HG03457 (cell line): ENCODE data around the gene CCDC110.

Source experiments
- ATAC-seq: cut with Tn5 transposase; IDR thresholded peaks from one replicate; pipeline ENCODE4 v1.9.1; 2021; ENCODE audit warnings: moderate number of reproducible peaks; ENCODE audit not compliant: unreplicated experiment

Gene CCDC110

DNA sequence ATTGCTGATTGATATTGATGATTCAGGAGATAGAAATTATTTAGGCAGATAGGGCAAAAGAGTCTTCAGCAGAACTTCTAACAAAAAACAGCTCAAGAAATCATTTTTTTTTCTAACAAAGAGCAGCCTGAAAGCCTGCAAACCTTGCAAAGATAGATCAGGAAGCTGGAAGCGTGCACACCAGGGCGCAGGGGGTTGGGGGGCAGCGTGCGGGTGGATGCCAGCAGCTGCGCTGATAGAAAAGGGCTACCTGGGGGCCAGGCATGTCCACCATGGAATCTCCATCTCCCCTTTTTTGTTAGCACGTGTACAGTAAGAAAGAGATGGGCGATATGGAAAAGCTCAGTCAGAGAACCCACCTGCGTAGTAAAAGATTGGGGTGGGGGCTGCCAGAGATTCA lies 1.7 kb upstream of the CCDC110 start:
- no peak for ATAC-seq

DNA sequence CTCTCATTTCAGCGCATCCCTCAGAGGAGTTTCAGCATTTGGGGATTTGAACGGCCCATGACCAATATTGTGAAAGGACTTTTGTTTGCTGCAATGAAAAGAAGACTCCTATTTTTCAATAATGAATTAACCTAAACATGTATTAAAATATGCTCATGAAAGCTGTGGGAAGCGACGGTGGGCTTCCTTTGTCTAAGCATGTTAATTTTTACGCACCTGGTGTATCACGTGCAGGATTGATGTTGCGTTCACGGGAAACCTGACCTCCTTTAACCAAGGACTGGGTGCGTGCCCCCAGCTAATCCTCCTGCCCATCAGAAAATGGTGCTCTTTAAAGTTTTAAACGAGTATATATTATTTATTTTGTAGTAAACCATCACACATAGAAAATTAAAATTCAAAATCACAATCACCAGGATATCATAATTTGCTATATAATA lies 590 bp upstream of the CCDC110 start:
- ATAC-seq: no peak

DNA sequence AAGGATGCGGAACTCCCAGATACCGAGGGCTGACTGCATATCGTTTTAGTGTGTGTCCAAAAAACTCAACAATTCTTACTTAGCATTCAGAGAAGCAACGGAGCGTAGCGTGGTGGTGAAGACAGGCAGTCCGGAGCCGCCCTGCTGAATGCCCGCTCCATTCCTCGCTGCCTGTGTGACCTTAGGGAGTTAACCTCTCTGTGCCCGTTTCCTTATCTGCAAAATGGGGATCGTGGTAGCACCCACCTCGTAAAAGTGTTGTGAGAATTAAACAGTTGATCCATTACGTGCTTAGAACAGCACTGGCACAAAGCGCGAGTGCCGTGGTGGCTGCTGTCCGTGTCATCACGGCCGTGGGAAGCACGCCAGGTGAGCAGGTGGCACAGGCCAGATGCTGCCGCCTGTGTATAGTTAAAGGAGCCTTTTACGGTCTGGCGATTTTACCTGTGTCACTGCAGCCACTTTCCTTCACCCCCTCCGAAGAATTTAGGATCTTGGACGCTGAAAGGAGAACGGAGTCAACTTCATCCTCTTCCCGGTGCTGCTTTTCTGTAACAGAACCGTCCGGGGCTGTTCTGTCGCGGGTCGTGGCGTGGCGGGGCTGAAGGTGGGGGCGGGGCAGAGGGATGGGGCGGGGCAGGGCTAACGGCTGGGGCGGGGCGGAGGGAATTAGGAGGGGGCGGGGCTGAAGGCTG lies 885 bp downstream of the CCDC110 start:
- no peak for ATAC-seq

DNA sequence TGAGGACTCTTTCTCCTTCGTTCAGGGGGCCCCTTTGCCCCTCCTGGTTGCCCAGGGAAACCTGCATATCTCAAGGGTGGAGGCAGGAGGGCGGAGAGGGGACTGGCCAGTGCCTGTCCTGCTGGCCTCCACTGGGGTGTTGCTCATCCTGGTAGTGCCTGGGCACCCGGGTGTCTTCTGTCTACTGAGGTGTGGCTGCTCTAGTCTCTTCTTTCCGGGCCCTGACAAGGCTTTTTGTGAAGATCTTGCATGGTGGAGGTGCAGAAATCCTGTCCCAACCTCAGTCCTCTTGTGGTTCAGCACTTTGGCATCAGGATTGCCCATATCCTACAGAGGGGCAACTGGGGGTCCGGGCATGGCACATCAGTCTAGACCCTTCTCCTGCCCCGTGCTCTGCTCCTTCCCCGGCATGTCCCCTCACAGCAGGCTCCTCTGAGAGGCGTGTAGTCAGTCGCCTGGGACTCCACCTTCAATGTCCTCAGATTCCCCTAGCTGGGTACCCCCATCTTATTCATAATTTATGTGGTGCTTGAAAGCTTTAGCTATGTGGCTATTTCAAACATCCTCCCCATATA lies 1.9 kb downstream of the CCDC110 start:
- no peak for ATAC-seq

DNA sequence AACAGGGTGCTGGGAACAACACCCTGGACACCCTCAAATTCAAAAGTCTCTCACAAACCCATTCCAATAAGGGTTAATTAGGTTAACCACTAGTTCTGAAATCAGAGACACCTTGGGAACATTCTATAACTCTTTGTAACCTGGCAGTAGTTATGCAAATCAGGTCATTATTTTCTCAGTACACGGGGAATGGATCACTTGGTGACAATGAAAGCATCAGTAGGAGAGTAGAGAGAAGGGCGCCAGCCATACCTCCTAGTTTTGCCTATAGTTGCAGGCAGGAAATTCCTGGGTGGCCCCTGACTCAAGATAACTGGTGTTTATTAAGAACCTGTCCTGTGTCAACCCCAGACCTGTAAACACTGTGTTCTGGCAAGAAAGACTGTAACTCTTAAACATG lies 2.5 kb downstream of the CCDC110 start:
- ATAC-seq: no peak

DNA sequence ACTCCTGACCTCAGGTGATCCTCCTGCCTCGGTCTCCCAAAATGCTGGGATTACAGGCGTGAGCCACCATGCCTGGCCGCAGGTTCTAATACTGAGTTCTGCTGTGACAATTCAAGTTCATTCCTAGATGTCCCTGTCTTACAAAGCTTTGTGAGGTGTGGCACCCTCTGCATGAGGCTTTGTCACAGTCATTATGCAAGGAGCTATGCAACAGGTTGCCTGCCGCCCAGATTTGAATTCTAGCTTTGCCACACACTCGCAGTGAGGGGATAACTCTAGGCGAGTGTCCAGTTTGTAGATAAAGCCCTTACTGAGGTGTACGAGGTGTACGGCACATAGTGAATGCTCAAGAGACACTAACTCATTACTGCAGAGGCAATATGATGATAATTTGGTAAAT lies 3.5 kb downstream of the CCDC110 start:
- ATAC-seq: no peak

DNA sequence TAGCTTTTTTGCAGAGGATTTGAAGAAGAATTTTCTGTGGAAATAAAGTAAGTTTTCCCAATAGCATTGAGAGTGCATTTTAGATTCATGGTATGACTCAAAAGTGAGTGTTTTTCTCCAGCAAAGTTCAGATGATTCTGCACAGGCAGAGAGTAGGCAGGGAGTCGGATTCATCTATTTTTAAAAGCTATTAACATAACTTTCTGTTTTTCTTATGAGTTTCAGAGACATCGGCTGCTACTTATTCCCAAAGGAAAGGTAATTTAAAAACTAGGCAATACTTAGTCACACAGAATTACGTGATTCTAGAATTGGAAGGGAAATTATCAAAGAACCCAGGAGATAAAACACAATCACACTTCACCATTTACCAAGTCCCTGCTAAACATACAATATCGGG lies 4.4 kb downstream of the CCDC110 start:
- ATAC-seq: no peak

DNA sequence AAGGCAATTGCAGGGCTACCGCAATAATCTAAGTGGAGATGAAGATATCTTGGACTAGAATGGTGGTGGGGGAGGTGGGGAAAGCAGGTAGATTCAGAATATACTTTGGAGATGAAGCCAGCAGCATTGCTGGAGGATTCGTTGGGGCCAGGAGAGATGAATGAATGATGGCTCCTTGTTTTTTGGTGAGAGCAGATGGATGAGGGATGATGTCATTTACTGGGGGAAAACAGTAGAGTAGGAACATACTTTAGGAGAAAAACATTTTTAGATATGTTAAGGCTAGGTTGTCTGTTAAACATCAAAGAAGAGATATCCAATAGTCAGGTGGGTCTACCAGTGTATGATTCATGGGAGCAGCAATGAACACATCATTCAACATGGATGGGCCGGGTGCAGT lies 5.8 kb downstream of the CCDC110 start:
- no peak for ATAC-seq

DNA sequence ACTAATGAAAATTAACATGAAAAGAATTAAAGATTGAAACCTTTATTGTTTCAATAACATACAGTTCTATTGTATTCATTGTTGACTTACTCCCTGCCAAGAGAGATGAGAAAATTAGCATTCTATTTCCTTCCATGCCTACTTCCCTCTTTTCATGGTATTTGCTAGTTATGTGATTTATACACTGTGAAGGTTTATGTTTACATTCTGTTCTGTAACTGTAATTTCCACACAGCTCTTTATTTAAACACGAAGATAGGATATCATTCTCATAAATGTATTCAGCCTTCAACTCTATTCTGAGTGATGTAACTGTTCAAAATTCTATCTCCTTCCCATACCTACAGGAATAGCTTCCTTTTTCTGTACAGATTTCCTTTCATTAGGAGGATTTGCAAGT lies 6.6 kb downstream of the CCDC110 start:
- ATAC-seq: no peak

DNA sequence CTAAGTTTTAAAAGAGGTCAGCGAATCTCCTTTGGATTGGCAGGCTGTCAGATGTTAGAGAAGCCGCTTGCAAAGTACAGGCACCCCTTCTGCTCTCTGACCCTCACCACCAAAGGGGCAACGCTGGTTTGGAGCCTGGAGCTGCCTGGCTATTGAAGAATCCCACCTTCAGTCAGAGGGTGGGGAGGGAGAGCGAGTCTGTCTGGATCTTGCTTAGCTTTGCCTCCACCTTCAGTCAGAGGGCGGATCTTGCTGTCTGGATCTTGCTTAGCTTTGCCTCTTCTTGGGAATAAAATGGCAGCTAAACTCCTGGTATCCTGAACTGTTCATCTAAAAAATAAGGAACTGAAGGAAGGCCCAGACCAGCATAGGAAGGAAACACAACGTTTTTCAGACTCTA lies 7.3 kb downstream of the CCDC110 start:
- ATAC-seq: no peak

DNA sequence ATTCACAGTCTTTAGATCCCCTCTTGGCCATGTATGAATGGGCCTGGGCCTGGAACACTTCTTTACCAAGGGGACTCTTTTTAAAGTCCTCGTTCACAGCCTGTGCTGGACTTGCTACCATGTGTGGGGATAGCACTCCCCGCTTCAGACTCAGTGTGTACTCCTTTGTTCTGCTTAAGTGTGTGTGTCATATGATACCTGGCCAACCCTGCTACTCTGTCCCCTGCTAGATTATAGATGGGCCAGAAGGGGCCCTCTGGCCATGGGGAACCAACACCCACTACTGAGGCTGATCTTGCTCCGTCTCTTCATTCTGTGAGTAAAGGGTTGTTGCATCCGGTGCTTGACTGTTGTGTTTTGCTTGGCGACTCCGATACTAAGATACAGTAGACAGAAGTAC lies 8.0 kb downstream of the CCDC110 start:
- ATAC-seq: no peak

DNA sequence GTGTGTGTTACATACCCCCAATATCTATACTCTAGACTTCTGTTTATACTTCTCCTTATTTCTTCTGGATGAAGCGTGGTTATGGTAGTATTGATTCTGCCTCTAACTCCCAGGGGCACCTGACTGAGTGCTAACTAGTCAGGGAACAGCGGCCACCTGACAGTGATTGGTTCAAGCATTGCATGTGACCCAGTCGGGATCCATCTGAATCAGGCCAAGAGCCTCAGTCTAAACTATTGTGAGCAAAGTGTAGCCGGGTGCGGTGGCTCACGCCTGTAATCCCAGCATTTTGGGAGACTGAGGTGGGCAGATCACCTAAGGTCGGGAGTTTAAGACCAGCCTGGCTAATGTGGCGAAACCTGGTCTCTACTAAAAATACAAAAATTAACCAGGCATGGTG lies 10.0 kb downstream of the CCDC110 start:
- no peak for ATAC-seq

DNA sequence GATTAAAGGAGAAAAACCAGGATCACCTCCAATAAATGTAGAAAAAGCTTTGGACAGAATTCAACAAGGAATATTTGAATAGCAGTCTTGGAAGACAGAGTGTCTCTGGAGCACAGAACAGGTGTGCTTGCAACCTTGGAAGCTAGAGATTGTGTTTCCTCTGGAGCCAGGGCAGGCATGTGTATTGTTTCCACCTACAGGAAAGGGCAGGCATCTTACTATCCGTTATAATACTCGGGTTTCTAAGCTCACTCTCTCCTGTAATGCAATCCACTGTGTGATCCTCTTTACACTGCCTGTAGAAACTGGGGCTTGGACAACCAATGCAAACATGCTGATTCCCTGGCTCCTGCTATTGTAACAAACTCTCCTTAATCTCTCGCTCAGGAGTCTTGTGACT lies 14.4 kb downstream of the CCDC110 start:
- no peak for ATAC-seq

DNA sequence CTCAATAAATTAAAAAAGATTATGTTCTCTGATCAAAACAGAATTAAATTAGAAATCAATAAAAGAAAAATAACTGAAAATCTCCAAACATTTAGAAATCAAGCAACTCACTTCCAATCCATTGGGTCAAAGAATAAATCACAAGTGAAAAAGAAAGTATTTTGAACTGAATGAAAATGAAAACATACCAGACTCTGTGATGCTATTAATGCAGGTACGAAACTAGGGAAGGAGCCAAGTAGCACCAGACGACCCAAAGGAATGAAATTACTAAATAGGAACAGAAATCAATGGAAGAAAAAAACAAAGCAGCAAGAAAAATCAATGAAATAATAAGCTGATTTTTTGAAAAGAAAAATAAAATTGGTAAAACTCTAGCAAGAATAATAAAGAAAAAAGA lies 15.4 kb downstream of the CCDC110 start:
- no peak for ATAC-seq

DNA sequence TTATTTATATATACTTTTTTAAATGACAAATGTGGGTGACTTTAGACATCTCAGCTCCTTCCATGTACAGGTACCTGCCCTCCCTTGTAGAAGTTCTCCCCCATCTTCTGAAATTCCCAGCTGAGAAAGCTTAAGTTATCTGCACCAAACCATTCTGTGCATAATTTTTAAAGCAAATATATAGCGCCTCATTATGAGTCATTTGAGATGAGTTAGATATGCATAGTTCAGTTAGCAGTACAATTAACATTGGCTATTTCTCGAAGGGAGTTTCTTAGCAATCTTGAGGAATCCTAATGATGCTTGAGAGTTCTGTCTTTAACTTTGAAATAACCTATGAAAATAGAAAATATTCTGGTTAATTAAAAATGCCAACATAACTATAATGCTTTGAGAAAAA lies 26.3 kb downstream of the CCDC110 start:
- no peak for ATAC-seq

DNA sequence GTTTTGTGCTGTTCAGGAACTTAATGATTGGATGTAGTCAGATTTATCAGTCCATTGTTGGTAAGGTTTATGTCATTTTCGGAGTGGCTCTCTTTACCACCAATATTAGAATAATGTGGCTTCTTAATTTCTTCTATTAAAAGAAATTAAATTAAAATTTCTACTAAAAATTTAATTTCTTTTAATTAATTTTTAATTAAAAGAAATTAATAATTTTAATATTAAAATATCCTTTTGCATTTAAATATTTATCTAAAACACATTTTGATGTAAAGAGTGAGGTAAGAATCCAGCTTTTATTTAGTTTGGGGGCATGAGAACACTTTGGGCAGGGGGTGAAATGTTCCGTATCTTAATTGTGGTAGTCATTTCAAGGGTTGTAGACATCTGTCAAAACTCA lies 30.1 kb downstream of the CCDC110 start:
- ATAC-seq: no peak

DNA sequence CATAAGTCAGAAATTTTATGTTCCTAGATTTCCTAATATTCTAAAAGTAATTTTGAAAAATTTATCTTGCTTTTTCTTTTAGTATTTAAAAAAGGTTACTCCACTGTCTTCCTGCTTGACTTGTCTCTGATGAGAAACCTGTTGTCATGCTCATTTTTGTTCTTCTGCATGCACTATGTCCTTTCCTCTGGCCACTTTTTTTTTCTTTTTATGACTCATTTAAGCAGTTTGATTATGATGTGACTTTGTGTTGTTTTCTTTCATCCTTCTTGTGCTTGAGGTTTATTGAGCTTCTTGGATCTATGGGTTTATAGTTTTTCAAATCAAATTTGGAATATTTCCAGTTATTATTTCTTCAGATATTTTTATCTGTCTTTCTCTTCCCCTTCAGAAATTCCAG lies 33.7 kb downstream of the CCDC110 start:
- no peak for ATAC-seq

DNA sequence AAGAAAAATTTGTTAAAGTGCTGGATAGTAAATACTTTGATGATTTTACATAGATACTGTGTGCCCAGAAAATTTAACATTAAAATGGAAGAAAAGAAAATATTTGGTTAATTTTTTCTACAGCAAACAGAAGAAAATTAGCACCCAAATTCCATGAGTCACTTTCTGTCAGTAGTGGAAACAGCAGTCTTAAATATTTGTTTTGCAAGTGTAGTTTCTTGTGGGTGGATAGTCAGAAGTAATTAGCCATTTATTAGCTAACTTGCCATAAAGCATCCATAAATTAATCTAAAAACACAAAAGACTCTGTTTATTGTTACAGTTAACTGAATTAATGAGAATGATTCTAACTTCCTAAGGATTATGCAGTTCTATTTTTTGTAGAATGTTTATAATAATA lies 36.1 kb downstream of the CCDC110 start:
- ATAC-seq: no peak

DNA sequence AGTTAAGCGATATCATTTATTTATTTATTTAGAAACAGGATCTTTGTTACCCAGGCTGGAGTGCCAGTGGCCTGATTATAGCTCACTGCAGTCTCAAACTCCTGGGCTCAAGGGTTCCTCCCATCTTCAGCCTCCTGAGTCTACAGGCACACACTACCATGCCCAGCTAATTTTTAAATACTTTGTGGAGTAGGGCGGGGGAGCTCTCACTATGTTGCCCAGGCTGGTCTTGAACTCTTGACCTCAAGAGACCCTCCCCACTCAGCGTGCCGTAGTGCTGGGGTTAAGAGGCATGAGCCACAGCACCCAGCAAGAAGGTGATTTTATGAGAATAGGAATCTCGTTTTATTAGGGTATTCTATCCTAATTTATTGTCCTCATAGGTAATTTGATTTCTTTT lies 41.9 kb downstream of the CCDC110 start:
- no peak for ATAC-seq

DNA sequence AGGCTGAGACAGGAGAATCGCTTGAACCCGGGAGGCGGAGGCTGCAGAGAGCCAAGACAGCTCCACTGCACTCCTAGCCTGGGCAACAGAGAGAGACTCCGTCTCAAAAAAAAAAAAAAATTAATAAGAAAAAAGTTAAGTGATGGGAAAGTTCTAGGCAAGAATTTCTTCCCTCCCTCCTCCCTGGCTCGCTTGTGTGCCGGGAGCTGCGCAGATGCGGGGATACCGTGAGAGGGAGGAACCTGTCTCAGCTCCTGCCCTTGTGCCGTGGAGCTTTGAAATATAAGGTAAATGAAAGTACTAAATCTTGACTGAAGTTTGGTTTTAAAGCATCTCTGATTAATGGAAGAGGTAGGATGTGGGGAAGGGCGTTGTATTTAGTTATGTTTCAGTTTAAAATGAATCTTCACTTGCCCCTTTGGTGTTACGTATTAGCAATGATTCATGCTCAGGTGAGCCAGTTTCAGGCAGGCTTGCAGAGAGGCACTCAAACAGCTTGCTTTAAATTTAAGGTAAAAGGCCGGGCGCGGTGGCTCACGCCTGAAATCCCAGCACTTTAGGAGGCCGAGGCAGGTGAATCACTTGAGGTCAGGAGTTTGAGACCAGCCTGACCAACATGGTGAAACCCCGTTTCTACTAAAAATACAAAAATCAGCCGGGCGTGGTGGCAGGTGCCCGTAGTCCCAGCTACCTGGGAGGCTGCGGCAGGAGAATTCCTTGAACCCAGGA lies 44.4 kb downstream of the CCDC110 start:
- no peak for ATAC-seq

DNA sequence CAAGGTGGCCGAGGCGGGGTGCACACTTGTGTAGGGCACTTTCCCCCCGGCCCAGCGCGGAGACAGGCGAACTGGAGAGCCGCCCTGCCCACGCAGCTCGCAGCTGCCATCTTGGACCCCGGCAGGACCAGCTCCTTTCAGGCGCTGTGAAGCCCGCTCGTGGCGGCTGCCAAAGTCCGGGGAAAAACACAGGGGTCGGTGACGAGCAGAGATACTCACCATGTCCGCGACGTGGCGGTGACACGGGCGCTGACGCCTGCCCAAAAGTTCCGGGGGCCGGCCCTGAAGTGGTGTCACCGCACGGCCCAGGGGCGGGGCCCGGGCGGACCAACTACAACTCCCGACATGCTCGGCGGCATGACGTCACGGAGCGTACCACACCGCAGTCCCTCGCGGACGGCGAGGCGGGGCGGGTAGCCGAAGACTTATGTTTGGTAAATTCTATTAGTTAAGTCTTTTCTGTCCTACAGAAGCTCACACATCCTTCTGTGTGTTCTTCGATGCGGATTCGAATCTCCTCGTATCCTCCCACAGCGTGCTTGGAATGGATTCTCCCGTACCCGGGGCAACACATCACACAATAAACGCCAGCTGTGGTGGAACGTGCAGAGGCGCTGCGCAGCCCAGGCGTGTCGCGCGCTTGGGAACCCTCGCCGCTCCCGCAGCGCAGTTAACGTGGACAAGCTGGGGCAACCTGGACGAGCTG lies 45.7 kb downstream of the CCDC110 start, which contains the start of gene UFSP2:
Gene UFSP2, minus strand, starts transcription at position 318 of the 706 bp plus-strand sequence. Its CDS starts 96 bp downstream, at position 222.
- ATAC-seq: peak; percentile 94
